Measurements from ENCODE around the gene IL7R. TPM values are rescaled to one million over a fixed set of nuclear protein-coding genes. Genes with fewer than 3 reads are reported as not detected.

The IL7R gene
- total RNA-seq, 2 donors from 2014 or later = 102 to 143 TPM

- peaks cover 97% of the 10 kb centered on the region for H3K4me1 Mint-ChIP-seq (ENCODE audit: low read depth)
- peak; percentile 49 to 50 for ATAC-seq (replicated peaks in 1 of 2)
- H3K4me3 Mint-ChIP-seq = peak overlapping the region; percentile 62 to 82
- H3K9me3 Mint-ChIP-seq = no peaks in the 10 kb centered on the region
- peak; percentile 39 to 44 for DNase-seq
- peak overlapping the region; percentile 95 for H3K27ac Mint-ChIP-seq
- no peaks in the 10 kb centered on the region for H3K36me3 Mint-ChIP-seq (ENCODE audit: insufficient read depth in 2 of 2)
- no peaks in the 10 kb centered on the region for H3K27me3 Mint-ChIP-seq (ENCODE audit: low read depth)
Observed at GRCh38 chr5:35903631-35904203, 47.0 kb downstream of the IL7R start.

GRCh38 chr5:35904443-35905132 lies 47.9 kb downstream of the IL7R start:
- H3K4me1 Mint-ChIP-seq (ENCODE audit: low read depth) = peaks cover 97% of the 10 kb centered on the region
- no peaks in the 10 kb centered on the region for H3K36me3 Mint-ChIP-seq (ENCODE audit: insufficient read depth in 2 of 2)
- peak; percentile 72 to 73 for ATAC-seq (replicated peaks in 1 of 2)
- H3K27ac Mint-ChIP-seq = peak overlapping the region; percentile 95
- no peaks in the 10 kb centered on the region for H3K9me3 Mint-ChIP-seq
- peak; percentile 59 to 67 for DNase-seq
- no peaks in the 10 kb centered on the region for H3K27me3 Mint-ChIP-seq (ENCODE audit: low read depth)
- peak overlapping the region; percentile 62 to 82 for H3K4me3 Mint-ChIP-seq

- ATAC-seq (replicated peaks in 1 of 2) = peak in 1 of 2 donors; percentile 10
- no peak overlapping the region for H3K27ac Mint-ChIP-seq
- H3K4me3 Mint-ChIP-seq = peak overlapping the region; percentile 36 to 42
- peaks cover 15 to 25% of the 10 kb centered on the region in 2 donors for H3K36me3 Mint-ChIP-seq (ENCODE audit: insufficient read depth in 2 of 2)
- peaks cover 69% of the 10 kb centered on the region for H3K4me1 Mint-ChIP-seq (ENCODE audit: low read depth)
- H3K27me3 Mint-ChIP-seq (ENCODE audit: low read depth) = no peaks in the 10 kb centered on the region
- DNase-seq = peak in 1 of 2 donors; percentile 25
- H3K9me3 Mint-ChIP-seq = peaks cover 12 to 14% of the 10 kb centered on the region in 2 donors
Observed at GRCh38 chr5:35908228-35908627, 51.5 kb downstream of the IL7R start.

GRCh38 chr5:35908814-35909213 lies 52.1 kb downstream of the IL7R start:
- peaks cover 63% of the 10 kb centered on the region for H3K4me1 Mint-ChIP-seq (ENCODE audit: low read depth)
- H3K27ac Mint-ChIP-seq = peak overlapping the region; percentile 43
- no peaks in the 10 kb centered on the region for H3K27me3 Mint-ChIP-seq (ENCODE audit: low read depth)
- H3K4me3 Mint-ChIP-seq = peak overlapping the region; percentile 42
- DNase-seq (peak in 1 of 2 donors; percentile 27), ATAC-seq (replicated peaks in 1 of 2) (no peak)
- peaks cover 12 to 14% of the 10 kb centered on the region in 2 donors for H3K9me3 Mint-ChIP-seq
- peaks cover 15 to 27% of the 10 kb centered on the region in 2 donors for H3K36me3 Mint-ChIP-seq (ENCODE audit: insufficient read depth in 2 of 2)

GRCh38 chr5:35919191-35919590 lies 62.5 kb downstream of the IL7R start:
- ATAC-seq (replicated peaks in 1 of 2) (peak; percentile 83 to 85), DNase-seq (peak; percentile 53 to 63)
- peaks cover 7 to 14% of the 10 kb centered on the region in 2 donors for H3K9me3 Mint-ChIP-seq
- peak overlapping the region; percentile 59 for H3K27ac Mint-ChIP-seq
- peaks cover 62% of the 10 kb centered on the region for H3K4me1 Mint-ChIP-seq (ENCODE audit: low read depth)
- H3K27me3 Mint-ChIP-seq (ENCODE audit: low read depth) = no peaks in the 10 kb centered on the region
- H3K4me3 Mint-ChIP-seq = peak overlapping the region; percentile 49 to 53
- peaks cover 22 to 44% of the 10 kb centered on the region in 2 donors for H3K36me3 Mint-ChIP-seq (ENCODE audit: insufficient read depth in 2 of 2)

- H3K4me3 Mint-ChIP-seq = no peak overlapping the region
- ATAC-seq (replicated peaks in 1 of 2) = no peak
- no peak overlapping the region for H3K27ac Mint-ChIP-seq
- H3K27me3 Mint-ChIP-seq (ENCODE audit: low read depth) = no peaks in the 10 kb centered on the region
- H3K9me3 Mint-ChIP-seq = peaks cover 6 to 12% of the 10 kb centered on the region in 2 donors
- no peak for DNase-seq
- peaks cover 15 to 29% of the 10 kb centered on the region in 2 donors for H3K36me3 Mint-ChIP-seq (ENCODE audit: insufficient read depth in 2 of 2)
- peaks cover 79% of the 10 kb centered on the region for H3K4me1 Mint-ChIP-seq (ENCODE audit: low read depth)
Observed at GRCh38 chr5:35920890-35921289, 64.2 kb downstream of the IL7R start.

- ATAC-seq (replicated peaks in 1 of 2) (no peak), DNase-seq (no peak)
- peaks cover 89% of the 10 kb centered on the region for H3K4me1 Mint-ChIP-seq (ENCODE audit: low read depth)
Observed at GRCh38 chr5:35921930-35922329, 65.2 kb downstream of the IL7R start.

GRCh38 chr5:35922468-35922867 lies 65.8 kb downstream of the IL7R start:
- ATAC-seq (replicated peaks in 1 of 2) (no peak), DNase-seq (no peak)
- peaks cover 6 to 10% of the 10 kb centered on the region in 2 donors for H3K9me3 Mint-ChIP-seq
- peaks cover 15 to 18% of the 10 kb centered on the region in 2 donors for H3K36me3 Mint-ChIP-seq (ENCODE audit: insufficient read depth in 2 of 2)
- H3K27ac Mint-ChIP-seq = no peak overlapping the region
- peaks cover 6% of the 10 kb centered on the region for H3K27me3 Mint-ChIP-seq (ENCODE audit: low read depth)
- peaks cover 89% of the 10 kb centered on the region for H3K4me1 Mint-ChIP-seq (ENCODE audit: low read depth)
- no peak overlapping the region for H3K4me3 Mint-ChIP-seq

More at GRCh38 chr5:35921930-35922329, 65.2 kb downstream of the IL7R start:
- Mint-ChIP-seq H3K36me3 (ENCODE audit: insufficient read depth in 2 of 2) (peaks cover 15 to 21% of the 10 kb centered on the region in 2 donors), H3K4me3 (no peak overlapping the region), H3K27ac (no peak overlapping the region), H3K9me3 (peaks cover 6 to 10% of the 10 kb centered on the region in 2 donors), H3K27me3 (ENCODE audit: low read depth) (peaks cover 4% of the 10 kb centered on the region)

GRCh38 chr5:35924122-35924949 lies 67.6 kb downstream of the IL7R start:
- peak; percentile 27 to 36 for ATAC-seq (replicated peaks in 1 of 2)
- H3K4me1 Mint-ChIP-seq (ENCODE audit: low read depth) = peaks cover 76% of the 10 kb centered on the region
- peak in 1 of 2 donors; percentile 31 for DNase-seq

GRCh38 chr5:35924950-35925722 lies 68.4 kb downstream of the IL7R start:
- H3K4me3 Mint-ChIP-seq = peak overlapping the region; percentile 82 to 85
- peaks cover 4% of the 10 kb centered on the region in 2 donors for H3K36me3 Mint-ChIP-seq (ENCODE audit: insufficient read depth in 2 of 2)
- H3K27me3 Mint-ChIP-seq (ENCODE audit: low read depth) = peaks cover 6% of the 10 kb centered on the region
- H3K27ac Mint-ChIP-seq = peak overlapping the region; percentile 83
- peaks cover 0 to 2% of the 10 kb centered on the region in 2 donors for H3K9me3 Mint-ChIP-seq
- ATAC-seq (replicated peaks in 1 of 2) (peak; percentile 87 to 89), DNase-seq (peak; percentile 86 to 89)
- peaks cover 68% of the 10 kb centered on the region for H3K4me1 Mint-ChIP-seq (ENCODE audit: low read depth)

More at GRCh38 chr5:35924122-35924949, 67.6 kb downstream of the IL7R start:
- Mint-ChIP-seq H3K9me3 (peaks cover 4 to 6% of the 10 kb centered on the region in 2 donors), H3K4me3 (peak overlapping the region; percentile 82 to 85), H3K27me3 (ENCODE audit: low read depth) (peaks cover 6% of the 10 kb centered on the region), H3K36me3 (ENCODE audit: insufficient read depth in 2 of 2) (peaks cover 10 to 11% of the 10 kb centered on the region in 2 donors), H3K27ac (peak overlapping the region; percentile 83)

- no peak overlapping the region for H3K27ac Mint-ChIP-seq
- ATAC-seq (replicated peaks in 1 of 2) = peak; percentile 35 to 39
- no peaks in the 10 kb centered on the region for H3K9me3 Mint-ChIP-seq
- H3K36me3 Mint-ChIP-seq (ENCODE audit: insufficient read depth in 2 of 2) = no peaks in the 10 kb centered on the region
- peaks cover 54% of the 10 kb centered on the region for H3K4me1 Mint-ChIP-seq (ENCODE audit: low read depth)
- H3K4me3 Mint-ChIP-seq = peak overlapping the region; percentile 38 to 82
- H3K27me3 Mint-ChIP-seq (ENCODE audit: low read depth) = peaks cover 13% of the 10 kb centered on the region
- peak; percentile 69 to 80 for DNase-seq
Observed at GRCh38 chr5:35926389-35927051, 69.8 kb downstream of the IL7R start.

All from activated T-cell treated with anti-CD3 and anti-CD28 coated beads, Interleukin-2, amount 50 U/mL, for 72 hours (primary cell).